Measurements from ENCODE around the gene CLEC18A.
"Not testable (repeated sequence)": the region's sequence is repeated elsewhere in the genome, so short reads cannot be mapped to it uniquely, and the experiment has no call there.

CLEC18A gene

DNA sequence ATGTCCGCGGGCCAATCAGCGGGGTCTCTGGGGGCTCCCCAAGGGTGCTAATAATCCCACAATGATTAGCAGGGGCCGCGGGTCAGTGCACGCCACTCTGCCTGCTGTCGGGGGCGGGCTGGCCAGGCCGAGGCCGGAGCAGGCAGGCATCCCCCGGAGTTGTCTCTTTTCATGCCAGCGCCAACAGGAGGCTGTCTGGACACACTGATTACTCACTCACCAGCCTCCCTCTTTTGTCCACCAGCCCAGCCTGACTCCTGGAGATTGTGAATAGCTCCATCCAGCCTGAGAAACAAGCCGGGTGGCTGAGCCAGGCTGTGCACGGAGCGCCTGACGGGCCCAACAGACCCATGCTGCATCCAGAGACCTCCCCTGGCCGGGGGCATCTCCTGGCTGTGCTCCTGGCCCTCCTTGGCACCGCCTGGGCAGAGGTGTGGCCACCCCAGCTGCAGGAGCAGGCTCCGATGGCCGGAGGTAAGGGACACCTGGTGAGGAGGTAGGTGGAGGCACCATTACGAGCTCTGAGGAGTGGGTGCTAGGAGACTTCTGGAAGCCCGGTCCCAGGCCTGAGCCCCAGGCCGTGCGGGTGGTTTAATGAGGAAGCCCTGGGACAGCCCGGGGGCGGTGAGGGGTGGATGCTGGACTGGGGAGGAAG is at the start of gene CLEC18A:
Gene CLEC18A, plus strand, starts transcription at position 318 of the 655 bp plus-strand sequence. Its CDS starts 33 bp downstream, at position 351.
- in situ Hi-C loops (cut with MboI; ENCODE audit: low sequenced_read_pairs), result not testable (repeated sequence)

DNA sequence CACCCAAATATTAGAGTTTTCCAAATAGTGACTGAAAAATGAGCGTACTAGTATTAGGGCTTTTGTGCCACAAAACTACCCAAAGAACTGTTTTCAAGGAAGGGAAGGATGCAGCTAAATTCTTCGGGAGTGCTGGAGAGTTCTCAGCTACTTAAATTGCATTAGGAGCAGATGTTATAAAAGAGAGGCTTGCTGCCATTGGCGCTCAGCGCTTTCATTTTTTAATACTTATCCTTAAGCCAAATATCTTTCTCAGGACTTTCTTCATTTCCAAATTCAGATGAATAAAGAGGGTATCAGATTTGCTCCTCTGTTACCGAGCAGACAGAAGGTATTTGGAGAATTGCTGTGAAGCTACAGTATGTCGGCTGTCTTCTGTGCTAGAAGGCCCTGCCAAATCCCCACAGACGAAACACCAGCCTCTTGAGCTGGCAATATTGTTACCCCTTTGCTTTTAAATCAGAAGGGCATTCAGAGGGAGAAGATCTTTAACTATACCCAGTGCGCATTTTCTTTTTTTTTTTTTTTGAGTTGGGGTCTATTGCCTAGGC is 47.2 kb upstream of the CLEC18A start:
- in situ Hi-C loops (cut with MboI; ENCODE audit: low sequenced_read_pairs), result no loop called here

DNA sequence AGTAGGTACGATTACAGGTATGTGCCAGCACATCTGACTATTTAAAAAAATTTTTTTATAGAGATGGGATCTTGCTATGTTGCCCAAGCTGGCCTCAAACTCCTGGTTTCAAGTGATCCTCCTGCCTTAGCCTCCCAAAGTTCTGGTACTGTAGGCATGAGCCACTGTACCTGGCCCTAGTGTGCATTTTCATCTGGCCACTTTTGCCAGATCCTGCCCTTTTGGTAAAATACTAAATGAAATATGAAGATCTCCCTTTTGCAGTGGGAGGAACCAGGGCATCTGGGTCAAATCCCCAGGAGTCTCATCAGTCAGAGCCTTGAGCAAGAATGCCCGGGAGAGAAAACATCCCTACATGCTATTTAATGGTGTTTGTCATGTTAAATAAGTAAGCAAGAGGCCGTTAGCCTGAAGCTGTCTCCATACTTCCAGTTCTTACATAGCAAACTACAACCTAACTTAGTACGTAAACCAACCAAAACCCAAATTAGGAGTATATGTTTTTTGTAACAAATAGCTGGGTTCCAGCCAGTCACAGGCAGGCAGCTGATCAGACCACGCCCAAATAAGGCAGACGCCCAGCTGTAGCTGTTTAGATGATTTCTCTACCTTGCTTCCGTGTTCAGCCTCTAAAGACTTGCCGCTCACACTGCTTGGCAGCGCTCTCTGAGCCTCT is 46.5 kb upstream of the CLEC18A start:
- in situ Hi-C loops (cut with MboI; ENCODE audit: low sequenced_read_pairs), result no loop called here

DNA sequence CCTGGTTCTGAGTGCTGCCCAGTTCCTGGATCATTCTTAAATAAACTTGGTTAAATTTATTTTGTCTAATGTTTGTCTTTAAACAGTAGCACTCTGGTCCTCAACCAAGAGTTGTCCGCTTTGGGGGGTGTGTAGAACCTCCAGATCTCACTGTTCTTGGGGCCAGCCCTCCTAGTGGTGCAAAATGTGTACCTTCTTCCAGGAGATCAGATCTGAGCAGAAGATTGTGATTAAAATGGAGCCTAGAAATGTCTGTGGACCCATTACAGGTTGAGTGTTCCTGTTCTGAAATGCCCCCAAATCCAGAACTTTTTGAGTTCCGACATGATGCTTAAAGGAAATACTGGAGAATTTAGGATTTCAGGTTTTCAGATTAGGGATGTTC is 46.0 kb upstream of the CLEC18A start:
- in situ Hi-C loops (cut with MboI; ENCODE audit: low sequenced_read_pairs), result no loop called here

DNA sequence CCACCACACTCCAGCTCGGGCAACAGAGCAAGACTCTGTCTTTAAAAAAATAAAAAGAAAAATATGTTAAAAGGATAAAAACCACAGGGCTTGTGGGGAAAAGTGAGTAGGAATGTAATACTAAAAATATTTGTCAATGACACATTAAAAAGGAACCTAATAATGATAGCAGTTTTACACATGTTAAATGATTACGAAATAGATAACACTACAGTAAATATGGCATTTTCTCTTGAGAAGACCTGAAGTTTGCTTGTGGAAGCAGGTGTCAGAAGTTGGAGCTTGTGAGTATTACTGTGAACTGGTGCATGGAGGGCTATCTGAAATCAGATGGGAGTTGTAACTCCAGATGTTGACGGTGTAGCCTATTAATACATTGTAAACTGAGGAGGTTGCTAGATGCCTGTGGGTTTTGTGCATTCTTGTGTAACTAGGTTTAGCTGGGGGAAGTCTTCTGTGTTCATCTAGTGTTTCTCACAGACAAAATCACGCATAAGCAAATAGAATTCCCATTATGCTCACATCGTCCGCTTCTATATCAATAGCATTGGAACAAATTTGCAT is 44.2 kb upstream of the CLEC18A start:
- in situ Hi-C loops (cut with MboI; ENCODE audit: low sequenced_read_pairs), result no loop called here

DNA sequence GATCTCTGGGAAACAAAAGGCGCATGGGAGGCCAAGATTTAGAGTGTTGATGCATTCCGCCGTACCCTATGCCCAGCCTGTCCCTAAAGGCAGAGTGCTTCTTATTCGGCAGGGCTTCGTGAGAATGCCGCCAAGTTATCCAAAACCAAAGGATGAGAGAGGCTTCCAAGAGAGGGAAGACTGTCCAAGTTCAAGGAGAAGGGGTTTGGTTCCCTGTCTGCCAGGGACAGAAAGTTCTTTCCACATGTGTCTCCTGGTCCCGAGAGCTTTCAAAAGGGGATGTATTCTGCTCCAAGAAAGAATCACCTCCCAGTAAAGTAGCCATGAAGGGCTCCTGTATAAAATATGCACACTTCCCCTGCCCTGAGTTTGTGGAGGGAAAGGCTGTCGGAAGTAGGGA is 42.1 kb upstream of the CLEC18A start:
- in situ Hi-C loops (cut with MboI; ENCODE audit: low sequenced_read_pairs), result no loop called here

DNA sequence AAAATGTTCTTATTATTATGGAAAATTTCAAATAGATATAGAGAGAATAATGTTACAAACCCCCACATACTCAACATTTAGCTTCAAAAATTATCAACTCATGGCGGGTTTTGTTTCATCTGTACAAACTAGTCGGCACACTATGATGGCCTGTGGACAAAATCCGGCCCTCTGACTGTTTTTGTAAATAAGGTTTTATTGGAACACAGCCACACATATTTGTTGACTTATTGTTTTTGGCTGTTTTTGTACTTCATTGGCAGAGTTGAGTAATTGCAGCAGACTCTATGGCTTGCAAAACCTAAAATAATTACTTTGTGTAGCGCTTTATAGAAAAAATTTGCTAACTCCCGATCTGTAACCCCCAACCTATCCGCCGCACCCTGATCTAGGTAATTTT is 41.4 kb upstream of the CLEC18A start:
- in situ Hi-C loops (cut with MboI; ENCODE audit: low sequenced_read_pairs), result no loop called here

DNA sequence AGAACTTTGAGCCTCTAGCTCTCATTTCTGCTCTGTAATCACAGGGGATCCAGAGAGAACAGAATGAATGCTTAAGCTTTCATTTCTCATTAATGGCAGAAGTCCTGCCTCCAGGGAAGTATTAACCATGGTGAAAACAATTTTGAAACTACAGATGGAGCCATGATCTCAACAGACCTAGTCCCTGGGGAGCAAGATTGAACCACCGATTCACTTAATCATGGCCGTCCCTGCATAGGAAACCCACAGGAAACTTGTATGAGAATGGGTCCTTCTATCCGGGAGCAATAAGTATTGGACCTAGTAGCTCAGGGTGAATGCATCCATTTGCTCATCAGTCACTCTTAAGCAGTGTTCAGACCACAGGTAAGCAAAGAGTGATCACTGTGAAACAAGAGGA is 40.2 kb upstream of the CLEC18A start:
- in situ Hi-C loops (cut with MboI; ENCODE audit: low sequenced_read_pairs), result no loop called here

DNA sequence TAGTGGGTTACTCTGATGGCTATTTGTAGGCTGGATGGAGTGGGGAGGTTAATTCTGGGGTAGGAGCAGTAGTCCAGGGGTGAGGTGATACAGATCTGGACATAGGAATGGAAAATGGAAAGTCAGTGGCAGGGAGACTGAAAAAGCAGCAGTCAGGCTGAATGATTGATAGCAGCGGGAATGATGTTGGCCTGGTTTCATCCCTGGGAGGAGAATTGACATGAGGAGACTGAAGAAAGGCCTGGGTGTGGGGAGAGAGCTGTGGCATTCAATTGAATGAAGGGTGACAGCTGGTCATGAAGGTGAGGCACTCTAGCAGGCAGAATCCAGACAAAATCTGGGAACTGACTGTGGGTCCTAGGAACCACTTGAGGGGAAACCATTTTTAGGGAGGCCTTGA is 34.7 kb upstream of the CLEC18A start:
- in situ Hi-C loops (cut with MboI; ENCODE audit: low sequenced_read_pairs), result no loop called here

DNA sequence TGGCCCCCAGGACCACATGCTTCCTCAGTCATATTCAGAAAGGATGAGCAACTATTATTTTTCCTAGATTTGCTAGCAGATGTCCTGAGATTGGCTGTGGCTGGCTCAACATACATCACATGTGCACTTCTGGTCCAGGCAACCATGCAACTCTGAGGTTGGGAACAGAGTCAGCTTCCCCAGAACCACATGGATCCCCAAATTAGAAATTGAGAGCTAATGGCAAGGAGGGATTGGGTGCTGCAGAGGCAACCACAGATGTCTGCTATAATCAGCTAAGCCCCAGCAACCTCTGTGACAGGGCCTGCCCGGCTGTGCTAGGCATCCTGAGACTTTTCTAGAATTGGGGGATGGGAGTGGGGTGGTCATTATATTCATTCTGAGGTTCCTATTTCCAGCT is 33.8 kb upstream of the CLEC18A start:
- in situ Hi-C loops (cut with MboI; ENCODE audit: low sequenced_read_pairs), result no loop called here

DNA sequence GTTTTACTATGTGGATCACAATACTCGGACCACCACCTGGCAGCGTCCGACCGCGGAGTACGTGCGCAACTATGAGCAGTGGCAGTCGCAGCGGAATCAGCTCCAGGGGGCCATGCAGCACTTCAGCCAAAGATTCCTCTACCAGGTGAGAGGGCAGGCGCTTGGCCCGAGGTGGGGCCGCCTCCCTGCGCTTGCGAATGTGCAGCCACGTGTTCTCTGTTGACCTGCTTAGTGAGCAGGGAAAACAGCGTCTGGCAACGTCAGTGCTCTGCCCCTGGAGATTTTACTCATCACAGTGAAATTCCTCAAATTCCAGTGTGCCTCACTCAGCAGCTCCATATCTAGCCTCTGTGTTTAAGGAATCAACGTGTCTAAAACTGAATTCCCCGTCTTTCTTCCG is 33.4 kb upstream of the CLEC18A start:
- in situ Hi-C loops (cut with MboI; ENCODE audit: low sequenced_read_pairs), result no loop called here

DNA sequence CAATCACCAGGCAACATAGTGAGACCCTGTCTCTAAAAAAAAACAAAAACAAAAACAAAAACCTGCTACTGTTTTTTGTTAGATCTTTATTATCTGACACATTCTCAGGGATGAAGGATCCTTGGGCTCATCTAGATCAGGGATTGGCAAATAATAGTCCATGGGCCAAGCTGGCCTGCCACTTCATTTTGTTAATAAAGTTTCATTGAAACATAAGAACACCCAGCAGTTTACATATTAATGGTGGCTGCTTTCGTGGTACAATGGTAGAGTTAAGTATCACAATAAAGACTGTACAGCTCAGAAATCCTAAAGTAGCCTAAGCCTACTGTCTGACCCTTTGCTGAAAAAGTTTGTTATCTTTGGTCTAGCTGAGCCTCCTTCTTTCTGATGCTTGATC is 32.9 kb upstream of the CLEC18A start:
- in situ Hi-C loops (cut with MboI; ENCODE audit: low sequenced_read_pairs), result no loop called here

DNA sequence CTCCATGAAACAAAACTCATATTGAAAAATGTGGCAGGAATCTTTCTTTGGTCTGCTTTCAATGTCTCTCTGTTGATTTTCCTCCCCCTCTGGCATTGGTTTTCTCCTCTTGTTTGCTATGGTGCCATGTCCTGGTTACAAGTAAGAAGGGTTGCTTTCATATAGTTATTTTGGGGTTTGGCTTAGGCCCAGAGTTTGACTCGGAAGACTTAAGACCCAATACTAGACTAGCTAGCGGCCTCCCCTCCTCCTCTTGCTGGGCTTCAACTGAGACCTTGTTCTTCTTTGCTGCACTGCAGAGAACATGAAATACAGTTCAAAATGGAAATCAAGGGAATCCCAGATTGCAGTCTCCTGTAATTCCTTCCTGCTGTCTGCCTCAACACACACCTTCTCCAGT is 30.0 kb upstream of the CLEC18A start:
- in situ Hi-C loops (cut with MboI; ENCODE audit: low sequenced_read_pairs), result no loop called here

DNA sequence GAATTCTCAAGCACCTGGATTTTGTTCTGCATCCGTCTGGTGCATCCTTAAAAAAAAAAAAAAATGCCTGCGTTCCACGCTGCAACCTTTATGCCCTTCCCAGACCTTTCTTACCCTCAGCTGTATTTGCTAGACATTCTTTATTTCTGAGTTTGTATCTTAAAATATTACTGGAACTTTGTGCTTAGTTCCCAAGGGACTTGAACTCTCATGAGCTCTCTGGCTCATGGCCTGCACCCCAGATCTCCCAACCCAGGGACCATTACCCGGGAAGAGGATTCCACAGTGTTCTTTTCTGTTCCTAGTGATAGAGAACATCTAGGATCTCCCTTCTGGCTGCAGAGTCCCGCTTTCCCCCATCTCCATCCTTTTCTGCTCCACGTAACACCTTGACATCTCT is 28.9 kb upstream of the CLEC18A start:
- in situ Hi-C loops (cut with MboI; ENCODE audit: low sequenced_read_pairs), result no loop called here

DNA sequence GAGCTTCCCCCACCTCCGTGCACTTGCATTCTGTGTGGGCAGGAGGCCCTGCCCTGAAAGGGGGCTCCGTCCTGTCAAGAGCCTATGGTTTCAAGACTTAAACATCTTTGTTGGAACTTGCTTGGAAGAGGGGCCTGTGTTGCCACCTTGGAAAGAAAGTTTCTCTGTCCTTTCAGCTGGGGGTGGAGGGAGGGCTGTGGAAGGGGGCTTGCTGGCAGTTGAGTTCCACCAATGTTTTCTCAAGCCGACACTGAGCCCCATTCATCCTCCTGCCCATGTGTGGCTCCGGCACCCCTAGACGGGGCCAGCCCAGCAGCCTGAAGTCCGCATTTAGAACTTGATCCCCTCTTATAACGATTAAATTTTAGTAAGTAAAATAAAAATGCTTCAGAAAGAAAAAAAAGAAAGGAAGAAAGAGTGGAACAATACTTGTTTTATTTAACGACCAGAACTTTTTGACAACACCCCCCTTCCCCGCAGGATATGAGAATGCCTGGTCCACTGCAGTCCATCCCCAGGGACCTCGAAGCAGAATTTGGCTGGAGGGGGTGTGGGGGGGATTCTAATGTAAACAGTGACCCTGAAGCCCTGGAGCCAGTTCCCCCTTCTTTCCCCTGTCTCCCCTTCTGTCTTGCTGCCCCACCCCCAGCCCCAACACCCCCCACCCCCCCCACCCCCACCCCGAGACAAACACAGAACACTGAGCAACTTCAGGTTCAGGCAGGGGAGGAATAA is 26.9 kb upstream of the CLEC18A start:
- in situ Hi-C loops (cut with MboI; ENCODE audit: low sequenced_read_pairs), result no loop called here

DNA sequence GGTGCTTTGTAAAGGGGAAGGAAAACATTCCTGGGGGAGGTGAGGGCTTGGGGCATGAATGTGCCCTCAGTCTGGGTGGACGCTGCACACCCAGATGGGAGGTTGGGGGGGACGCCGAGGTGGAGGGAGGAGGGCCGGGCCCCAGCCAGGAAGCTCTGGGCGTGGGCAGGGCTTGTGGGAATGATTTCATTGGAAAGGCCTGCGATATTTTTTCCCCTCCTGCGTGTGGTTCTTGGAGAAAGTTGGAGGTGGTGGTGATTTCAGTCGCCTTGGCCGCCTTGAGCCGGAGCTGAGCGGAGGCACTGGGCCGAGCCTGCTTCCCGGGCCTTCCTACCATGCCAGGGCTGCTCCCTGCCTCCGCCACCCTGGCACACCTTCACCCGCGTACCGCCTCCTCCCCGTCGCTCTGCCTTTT is 26.4 kb upstream of the CLEC18A start:
- in situ Hi-C loops (cut with MboI; ENCODE audit: low sequenced_read_pairs), result no loop called here

DNA sequence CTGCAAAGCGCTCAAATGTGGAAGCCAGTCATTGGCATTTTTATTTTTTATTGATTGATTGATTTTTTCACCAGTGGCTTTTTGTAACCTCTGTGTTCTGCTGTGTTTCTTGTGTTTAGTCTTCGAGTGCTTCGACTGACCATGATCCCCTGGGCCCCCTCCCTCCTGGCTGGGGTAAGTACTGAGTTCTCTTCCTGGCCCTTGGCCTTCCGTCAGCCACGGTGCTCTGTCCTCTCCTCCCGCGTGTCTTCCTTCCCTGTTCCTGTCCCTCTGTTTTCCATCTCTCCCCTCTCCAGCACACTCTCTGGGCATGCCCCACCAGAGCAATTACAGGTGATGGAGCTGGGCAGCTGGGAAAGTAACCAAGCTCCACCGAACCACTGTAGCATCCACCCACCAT is 25.8 kb upstream of the CLEC18A start:
- in situ Hi-C loops (cut with MboI; ENCODE audit: low sequenced_read_pairs), result no loop called here

DNA sequence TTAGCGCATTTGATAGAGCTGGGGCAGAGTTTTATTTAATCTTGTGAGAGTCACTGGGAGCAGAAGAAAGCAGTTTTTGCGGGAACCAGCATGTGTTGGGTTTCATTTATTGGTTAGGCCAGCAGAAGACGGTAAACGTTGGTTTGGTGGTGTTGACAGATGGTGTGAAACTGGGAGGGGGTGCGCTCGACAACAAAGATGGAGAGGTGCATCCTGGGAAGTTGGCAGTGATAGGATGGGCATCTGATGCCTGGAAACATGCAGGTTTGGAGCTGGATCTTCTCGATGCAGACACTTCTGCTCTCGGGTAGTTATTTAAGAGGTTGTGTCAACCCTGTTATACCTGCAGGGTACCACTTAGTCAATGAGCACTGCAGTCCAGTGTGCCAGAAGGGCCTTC is 24.9 kb upstream of the CLEC18A start:
- in situ Hi-C loops (cut with MboI; ENCODE audit: low sequenced_read_pairs), result no loop called here

DNA sequence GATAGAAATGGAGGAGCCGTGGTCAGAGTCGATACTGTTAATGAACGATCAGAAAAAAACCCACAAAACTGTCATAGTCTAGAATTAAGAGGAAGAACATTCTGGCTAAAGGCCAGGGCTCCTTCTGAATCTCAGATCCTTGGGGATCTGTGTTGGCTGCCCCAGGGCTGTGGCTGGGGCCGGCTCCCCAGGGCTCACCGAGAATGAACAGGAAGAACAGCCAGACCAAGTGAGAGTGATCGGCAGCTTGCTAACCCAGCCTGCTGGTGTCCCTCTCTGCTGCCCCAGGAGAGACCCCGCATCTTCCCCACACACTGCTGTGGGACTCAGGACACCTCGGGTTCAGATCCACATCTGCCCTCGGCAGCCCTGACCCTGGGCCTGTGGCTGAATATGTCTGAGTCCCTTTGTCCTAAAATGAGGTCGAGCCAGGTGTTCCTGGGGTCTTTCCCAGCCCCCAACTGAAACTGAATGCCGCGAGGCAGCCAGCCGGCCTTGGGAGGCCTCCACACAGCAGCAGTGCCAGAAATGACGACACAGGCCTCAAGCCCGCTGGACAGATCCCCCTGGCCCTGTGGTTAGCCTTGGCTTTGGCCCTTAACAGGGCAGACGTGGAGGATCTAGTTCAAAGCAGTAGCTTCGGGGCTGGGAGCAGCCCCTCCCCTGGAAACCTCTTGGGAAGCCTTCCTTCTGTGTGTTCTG is 23.9 kb upstream of the CLEC18A start:
- in situ Hi-C loops (cut with MboI; ENCODE audit: low sequenced_read_pairs), result no loop called here

DNA sequence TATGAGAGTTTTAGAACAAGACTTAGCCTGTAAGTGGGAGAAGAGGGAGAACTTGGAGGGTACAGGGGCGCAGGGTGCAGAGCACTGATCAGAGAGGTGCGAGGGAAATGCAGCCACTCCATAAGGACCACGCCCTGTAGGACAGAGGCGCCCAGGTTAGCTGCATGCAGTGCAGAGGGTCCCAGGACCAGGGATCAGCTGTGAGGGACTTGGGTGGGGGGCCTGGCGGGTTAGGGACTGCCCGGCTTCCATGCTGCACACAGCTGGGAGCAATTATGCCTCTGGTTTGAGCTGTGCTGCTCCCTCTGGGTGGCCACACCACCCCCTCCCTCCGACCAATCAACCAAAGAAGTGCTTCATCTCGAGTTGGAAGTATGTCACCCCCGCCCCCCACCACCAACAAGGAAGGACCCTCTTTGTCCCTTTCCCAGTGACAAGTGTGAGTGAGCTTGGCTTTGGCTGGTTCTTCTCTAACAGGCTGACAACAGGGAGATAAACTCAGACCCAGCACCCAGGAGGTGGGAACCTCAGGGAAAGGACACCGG is 22.2 kb upstream of the CLEC18A start:
- in situ Hi-C loops (cut with MboI; ENCODE audit: low sequenced_read_pairs), result no loop called here

DNA sequence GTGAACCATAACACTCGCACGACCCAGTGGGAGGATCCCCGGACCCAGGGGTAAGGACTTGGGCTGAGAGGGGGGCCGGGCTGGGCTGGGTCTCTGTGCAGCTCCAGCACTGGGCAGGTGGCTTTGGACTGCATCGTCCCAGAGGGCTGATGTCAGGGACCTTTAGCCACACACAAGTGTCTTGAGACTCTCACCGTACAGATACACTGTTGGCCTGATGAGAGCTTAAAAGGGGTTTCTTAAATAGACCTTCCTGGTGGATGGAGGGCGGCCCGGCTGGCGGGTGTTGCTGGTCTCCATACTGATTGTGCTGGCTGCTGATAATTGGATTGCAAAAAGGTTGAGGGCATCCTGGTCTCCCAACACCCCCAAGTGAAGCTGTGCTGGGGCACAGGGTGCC is 21.7 kb upstream of the CLEC18A start:
- in situ Hi-C loops (cut with MboI; ENCODE audit: low sequenced_read_pairs), result no loop called here

All from HL-60/S4 (cell line).